ENCODE measurements around the gene SLCO1B3. TPM values are rescaled to one million over a fixed set of nuclear protein-coding genes. Genes with fewer than 3 reads are reported as not detected.
A peak's percentile ranks its signal among the peaks of the same experiment; 100 is the strongest.
"Not testable (repeated sequence)": the region's sequence is repeated elsewhere in the genome, so short reads cannot be mapped to it uniquely, and the experiment has no call there.

Gene SLCO1B3
- total RNA-seq, 1 donor from 2014 or later = not detected

DNA sequence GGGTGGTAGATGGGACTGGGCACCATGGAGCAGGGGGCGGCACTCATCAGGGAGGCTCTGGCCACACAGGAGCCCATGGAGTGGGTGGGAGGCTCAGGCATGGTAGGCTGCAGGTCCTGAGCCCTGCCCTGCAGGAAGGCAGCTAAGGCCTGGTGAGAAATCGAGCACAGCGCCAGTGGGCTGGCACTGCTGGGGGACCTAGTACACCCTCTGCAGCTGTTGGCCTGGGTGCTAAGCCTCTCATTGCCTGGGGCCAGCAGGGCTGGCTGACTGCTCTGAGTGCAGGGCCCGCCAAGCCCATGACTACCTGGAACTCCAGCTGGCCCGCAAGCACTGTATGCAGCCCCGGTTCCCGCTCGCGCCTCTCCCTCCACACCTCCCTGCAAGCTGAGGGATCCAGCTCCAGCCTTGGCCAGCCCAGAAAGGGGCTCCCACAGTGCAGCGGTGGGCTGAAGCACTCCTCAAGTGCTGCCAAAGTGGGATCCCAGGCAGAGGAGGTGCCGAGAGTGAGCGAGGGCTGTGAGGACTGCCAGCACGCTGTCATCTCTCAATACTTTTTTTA lies 26.6 kb upstream of the SLCO1B3 start:
- not testable (repeated sequence) for FAIRE-seq; H3K9me3 Mint-ChIP-seq (ENCODE audit: unreplicated experiment)

DNA sequence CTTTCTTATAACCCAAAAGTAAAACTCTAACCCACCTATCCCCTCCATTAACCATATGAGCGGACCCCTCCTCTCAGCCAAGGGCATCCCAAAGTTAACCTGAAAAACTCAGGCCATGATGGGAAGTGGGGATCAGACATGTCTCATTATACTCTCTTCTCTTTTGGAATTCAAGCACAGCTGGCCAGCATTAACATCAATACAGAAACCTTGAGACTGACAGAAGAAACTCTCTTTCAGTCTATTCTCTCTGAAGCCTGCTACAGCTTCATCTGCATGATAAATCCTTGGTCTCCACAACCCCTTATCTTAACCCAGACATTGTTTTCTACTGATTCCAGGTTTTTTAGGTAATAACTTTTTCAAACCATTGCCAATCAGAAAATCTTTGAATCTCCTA lies 17.5 kb upstream of the SLCO1B3 start:
- Histone ChIP-seq H3K79me2 (ENCODE audit: insufficient read depth, low read length) (no peaks in the 10 kb centered on the region), H3K9me3 (ENCODE audit: insufficient read depth, low read depth, low read length) (no peaks in the 10 kb centered on the region), H3K27me3 (ENCODE audit: insufficient read depth, low read length) (no peaks in the 10 kb centered on the region), H3K4me2 (ENCODE audit: low read length) (no peak overlapping the region), H3K36me3 (ENCODE audit: insufficient read depth, low read length) (no peaks in the 10 kb centered on the region), H3K27ac (ENCODE audit: low read depth, low read length) (no peak overlapping the region), H3K4me1 (ENCODE audit: insufficient read depth, low read length) (no peaks in the 10 kb centered on the region), H2AFZ (ENCODE audit: low read depth, low read length) (no peak overlapping the region), H3K9ac (ENCODE audit: low read length) (no peak overlapping the region), H4K20me1 (ENCODE audit: insufficient read depth, low read length) (no peaks in the 10 kb centered on the region), H3K4me3 (ENCODE audit: insufficient read depth, low read depth, low read length) (no peak overlapping the region)
- Mint-ChIP-seq H3K4me1 (ENCODE audit: low read depth, unreplicated experiment) (no peaks in the 10 kb centered on the region), H3K27me3 (ENCODE audit: low read depth, unreplicated experiment) (no peaks in the 10 kb centered on the region), H3K9me3 (ENCODE audit: unreplicated experiment) (peaks cover 2% of the 10 kb centered on the region), H3K36me3 (ENCODE audit: low read depth, unreplicated experiment) (no peaks in the 10 kb centered on the region), H3K27ac (ENCODE audit: unreplicated experiment) (no peak overlapping the region), H3K4me3 (ENCODE audit: unreplicated experiment) (no peak overlapping the region)
- DNase-seq (ENCODE audit: low read depth) = no peak
- no peak for TF ChIP-seq EZH2 (IDR thresholded peaks at IDR 0.05; ENCODE audit: insufficient read depth, low read length)
- TF ChIP-seq, protein P1, sequence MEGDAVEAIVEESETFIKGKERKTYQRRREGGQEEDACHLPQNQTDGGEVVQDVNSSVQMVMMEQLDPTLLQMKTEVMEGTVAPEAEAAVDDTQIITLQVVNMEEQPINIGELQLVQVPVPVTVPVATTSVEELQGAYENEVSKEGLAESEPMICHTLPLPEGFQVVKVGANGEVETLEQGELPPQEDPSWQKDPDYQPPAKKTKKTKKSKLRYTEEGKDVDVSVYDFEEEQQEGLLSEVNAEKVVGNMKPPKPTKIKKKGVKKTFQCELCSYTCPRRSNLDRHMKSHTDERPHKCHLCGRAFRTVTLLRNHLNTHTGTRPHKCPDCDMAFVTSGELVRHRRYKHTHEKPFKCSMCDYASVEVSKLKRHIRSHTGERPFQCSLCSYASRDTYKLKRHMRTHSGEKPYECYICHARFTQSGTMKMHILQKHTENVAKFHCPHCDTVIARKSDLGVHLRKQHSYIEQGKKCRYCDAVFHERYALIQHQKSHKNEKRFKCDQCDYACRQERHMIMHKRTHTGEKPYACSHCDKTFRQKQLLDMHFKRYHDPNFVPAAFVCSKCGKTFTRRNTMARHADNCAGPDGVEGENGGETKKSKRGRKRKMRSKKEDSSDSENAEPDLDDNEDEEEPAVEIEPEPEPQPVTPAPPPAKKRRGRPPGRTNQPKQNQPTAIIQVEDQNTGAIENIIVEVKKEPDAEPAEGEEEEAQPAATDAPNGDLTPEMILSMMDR (IDR thresholded peaks at IDR 0.05; ENCODE audit: insufficient read depth, low read depth, low read length) = no peak
- no peak for FAIRE-seq

More for the DNA sequence above, 26.6 kb upstream of the SLCO1B3 start:
- not testable (repeated sequence) for H3K27me3 Mint-ChIP-seq (ENCODE audit: low read depth, unreplicated experiment); H3K9me3 ChIP-seq (ENCODE audit: insufficient read depth, low read depth, low read length); H2AFZ ChIP-seq (ENCODE audit: low read depth, low read length); H3K79me2 ChIP-seq (ENCODE audit: insufficient read depth, low read length); H3K27ac Mint-ChIP-seq (ENCODE audit: unreplicated experiment); DNase-seq (ENCODE audit: low read depth); H3K4me3 ChIP-seq (ENCODE audit: insufficient read depth, low read depth, low read length); H3K27ac ChIP-seq (ENCODE audit: low read depth, low read length); H3K36me3 ChIP-seq (ENCODE audit: insufficient read depth, low read length); H3K4me2 ChIP-seq (ENCODE audit: low read length); H3K4me1 Mint-ChIP-seq (ENCODE audit: low read depth, unreplicated experiment); H3K27me3 ChIP-seq (ENCODE audit: insufficient read depth, low read length); H3K36me3 Mint-ChIP-seq (ENCODE audit: low read depth, unreplicated experiment); H3K9ac ChIP-seq (ENCODE audit: low read length); H3K4me1 ChIP-seq (ENCODE audit: insufficient read depth, low read length); H3K4me3 Mint-ChIP-seq (ENCODE audit: unreplicated experiment); H4K20me1 ChIP-seq (ENCODE audit: insufficient read depth, low read length)

DNA sequence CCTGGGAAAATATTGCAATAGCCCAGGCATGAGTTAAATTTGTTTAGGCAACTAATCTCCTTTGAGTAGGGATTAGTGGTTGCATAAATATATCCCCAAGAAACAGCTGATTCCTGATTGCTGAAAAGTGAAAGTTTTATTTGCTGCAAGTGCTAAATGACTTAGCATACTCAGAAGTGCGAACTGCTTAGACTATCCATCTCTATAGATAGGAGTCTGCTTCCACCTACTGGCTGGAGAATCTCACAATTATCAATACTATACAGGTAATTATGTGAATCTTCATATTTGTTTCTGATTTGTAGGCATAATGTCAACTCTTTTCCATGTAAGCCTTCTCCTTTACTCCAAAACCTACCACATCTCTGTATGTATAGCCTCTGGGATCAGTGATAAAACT lies 12.0 kb upstream of the SLCO1B3 start:
- Mint-ChIP-seq H3K4me3 (ENCODE audit: unreplicated experiment) (no peak overlapping the region), H3K9me3 (ENCODE audit: unreplicated experiment) (peaks cover 2% of the 10 kb centered on the region), H3K4me1 (ENCODE audit: low read depth, unreplicated experiment) (no peaks in the 10 kb centered on the region), H3K36me3 (ENCODE audit: low read depth, unreplicated experiment) (no peaks in the 10 kb centered on the region), H3K27ac (ENCODE audit: unreplicated experiment) (no peak overlapping the region), H3K27me3 (ENCODE audit: low read depth, unreplicated experiment) (no peaks in the 10 kb centered on the region)
- H3K36me3 ChIP-seq (ENCODE audit: insufficient read depth, low read length) = no peaks in the 10 kb centered on the region
- TF ChIP-seq, protein P1 (IDR thresholded peaks at IDR 0.05; ENCODE audit: insufficient read depth, low read depth, low read length) = peak; percentile 27
- no peak for TF ChIP-seq EZH2 (IDR thresholded peaks at IDR 0.05; ENCODE audit: insufficient read depth, low read length)
- no peaks in the 10 kb centered on the region for H3K79me2 ChIP-seq (ENCODE audit: insufficient read depth, low read length)
- no peak overlapping the region for H2AFZ ChIP-seq (ENCODE audit: low read depth, low read length)
- no peak for FAIRE-seq
- no peak overlapping the region for H3K4me2 ChIP-seq (ENCODE audit: low read length)
- no peaks in the 10 kb centered on the region for H3K4me1 ChIP-seq (ENCODE audit: insufficient read depth, low read length)
- no peaks in the 10 kb centered on the region for H3K27me3 ChIP-seq (ENCODE audit: insufficient read depth, low read length)
- no peaks in the 10 kb centered on the region for H4K20me1 ChIP-seq (ENCODE audit: insufficient read depth, low read length)
- DNase-seq (ENCODE audit: low read depth) = peak; percentile 2
- H3K27ac ChIP-seq (ENCODE audit: low read depth, low read length) = no peak overlapping the region
- H3K4me3 ChIP-seq (ENCODE audit: insufficient read depth, low read depth, low read length) = no peak overlapping the region
- H3K9me3 ChIP-seq (ENCODE audit: insufficient read depth, low read depth, low read length) = no peaks in the 10 kb centered on the region
- no peak overlapping the region for H3K9ac ChIP-seq (ENCODE audit: low read length)
